ENCODE results near the gene NGRN. TPM values are rescaled to one million over a fixed set of nuclear protein-coding genes. Genes with fewer than 3 reads are reported as not detected.
"Not testable (repeated sequence)": the region's sequence is repeated elsewhere in the genome, so short reads cannot be mapped to it uniquely, and the experiment has no call there.

The NGRN gene
- total RNA-seq, 4 donors from 2014 or later, result 27.7 to 58.3 (median 44.5) TPM

GRCh38 chr15:90257776-90258175 is 7.7 kb upstream of the NGRN start:
- no peak overlapping the region for H3K4me3 ChIP-seq
- intact Hi-C loops (cut with DNase I; ENCODE audit: low total_unique reads), result no loop called here
- H3K36me3 ChIP-seq, result no peaks in the 10 kb centered on the region
- no peaks in the 10 kb centered on the region for H3K27me3 ChIP-seq
- no peaks in the 10 kb centered on the region for H3K9me3 ChIP-seq
- TF ChIP-seq EP300 (IDR thresholded peaks at IDR 0.05; ENCODE audit: low read depth) (no peak), POLR2A (IDR thresholded peaks at IDR 0.05) (no peak), CTCF (IDR thresholded peaks at IDR 0.05) (no peak), POLR2AphosphoS5 (IDR thresholded peaks at IDR 0.05) (no peak)
- 92% methylated on average over 7 of the region's 7 CpGs; no CpG with 5 or more reads in 1 of the 2 donors for WGBS, 2 donors (ENCODE audit: low coverage in 1 of 2)
- DNase-seq, result no peak
- H3K27ac ChIP-seq, result no peak overlapping the region
- H3K4me1 ChIP-seq, result peaks cover 0 to 4% (median 0%) of the 10 kb centered on the region in 4 donors
- in situ Hi-C loops (cut with MboI; ENCODE audit: low pct_ligation_motif_present in 1 of 4, low pct_unique_long_range_greater_than_20kb in 1 of 4, low sequenced_read_pairs in 3 of 4), result no loop called here

GRCh38 chr15:90259524-90259923 is 5.9 kb upstream of the NGRN start:
- Histone ChIP-seq H3K36me3 (no peaks in the 10 kb centered on the region), H3K4me1 (peaks cover 4 to 13% (median 5%) of the 10 kb centered on the region in 4 donors), H3K4me3 (no peak overlapping the region), H3K27ac (no peak overlapping the region), H3K27me3 (no peaks in the 10 kb centered on the region), H3K9me3 (no peaks in the 10 kb centered on the region)
- no peak for TF ChIP-seq EP300 (IDR thresholded peaks at IDR 0.05; ENCODE audit: low read depth)
- TF ChIP-seq POLR2A (IDR thresholded peaks at IDR 0.05), result no peak
- TF ChIP-seq CTCF (IDR thresholded peaks at IDR 0.05), result no peak
- no peak for TF ChIP-seq POLR2AphosphoS5 (IDR thresholded peaks at IDR 0.05)
- in situ Hi-C loops (cut with MboI; ENCODE audit: low pct_ligation_motif_present in 1 of 4, low pct_unique_long_range_greater_than_20kb in 1 of 4, low sequenced_read_pairs in 3 of 4), result no loop called here
- WGBS, 2 donors (ENCODE audit: low coverage in 1 of 2), result 67 to 77% methylated on average over 5 of the region's 5 CpGs
- intact Hi-C loops (cut with DNase I; ENCODE audit: low total_unique reads), result no loop called here
- DNase-seq, result no peak

GRCh38 chr15:90260731-90261130 is 4.7 kb upstream of the NGRN start:
- H3K4me3 ChIP-seq; in situ Hi-C loops (cut with MboI; ENCODE audit: low pct_ligation_motif_present in 1 of 4, low pct_unique_long_range_greater_than_20kb in 1 of 4, low sequenced_read_pairs in 3 of 4); H3K36me3 ChIP-seq; H3K27ac ChIP-seq; DNase-seq; intact Hi-C loops (cut with DNase I; ENCODE audit: low total_unique reads); H3K9me3 ChIP-seq; H3K27me3 ChIP-seq: not testable (repeated sequence)
- peaks cover 8 to 19% (median 10%) of the 10 kb centered on the region in 4 donors for H3K4me1 ChIP-seq
- 87 to 93% methylated on average over 3 to 6 of the region's 6 CpGs for WGBS, 2 donors (ENCODE audit: low coverage in 1 of 2)

- no peak for TF ChIP-seq POLR2A (IDR thresholded peaks at IDR 0.05)
- no peak for TF ChIP-seq EP300 (IDR thresholded peaks at IDR 0.05; ENCODE audit: low read depth)
- TF ChIP-seq POLR2AphosphoS5 (IDR thresholded peaks at IDR 0.05), result no peak
- TF ChIP-seq CTCF (IDR thresholded peaks at IDR 0.05), result no peak
Observed at GRCh38 chr15:90261811-90262210, 3.7 kb upstream of the NGRN start.

GRCh38 chr15:90262426-90262825 is 3.0 kb upstream of the NGRN start:
- intact Hi-C loops (cut with DNase I; ENCODE audit: low total_unique reads) (no loop called here), in situ Hi-C loops (cut with MboI; ENCODE audit: low pct_ligation_motif_present in 1 of 4, low pct_unique_long_range_greater_than_20kb in 1 of 4, low sequenced_read_pairs in 3 of 4) (no loop called here)
- Histone ChIP-seq H3K4me3 (no peak overlapping the region), H3K4me1 (peaks cover 17 to 30% (median 21%) of the 10 kb centered on the region in 4 donors), H3K9me3 (no peaks in the 10 kb centered on the region), H3K36me3 (no peaks in the 10 kb centered on the region), H3K27me3 (no peaks in the 10 kb centered on the region), H3K27ac (peak overlapping the region in 2 of 4 donors; percentile 26 to 31)
- WGBS, 2 donors (ENCODE audit: low coverage in 1 of 2), result 70 to 84% methylated on average over 2 to 5 of the region's 5 CpGs
- no peak for DNase-seq
- TF ChIP-seq POLR2AphosphoS5 (IDR thresholded peaks at IDR 0.05) (no peak), POLR2A (IDR thresholded peaks at IDR 0.05) (no peak), CTCF (IDR thresholded peaks at IDR 0.05) (no peak), EP300 (IDR thresholded peaks at IDR 0.05; ENCODE audit: low read depth) (no peak)

More at GRCh38 chr15:90261811-90262210, 3.7 kb upstream of the NGRN start:
- Histone ChIP-seq H3K27me3 (no peaks in the 10 kb centered on the region), H3K27ac (peak overlapping the region in 2 of 4 donors; percentile 26 to 31), H3K4me3 (no peak overlapping the region), H3K36me3 (no peaks in the 10 kb centered on the region), H3K4me1 (peaks cover 10 to 23% (median 15%) of the 10 kb centered on the region in 4 donors), H3K9me3 (no peaks in the 10 kb centered on the region)
- intact Hi-C loops (cut with DNase I; ENCODE audit: low total_unique reads), result no loop called here
- WGBS, 2 donors (ENCODE audit: low coverage in 1 of 2), result 78 to 85% methylated on average over 5 of the region's 5 CpGs
- no peak for DNase-seq
- in situ Hi-C loops (cut with MboI; ENCODE audit: low pct_ligation_motif_present in 1 of 4, low pct_unique_long_range_greater_than_20kb in 1 of 4, low sequenced_read_pairs in 3 of 4), result no loop called here
